H9 (cell line): ENCODE measurements around the gene TUFT1. TPM values are rescaled to one million over a fixed set of nuclear protein-coding genes. Genes with fewer than 3 reads are reported as not detected.

Experiments used
- DNase-seq: peaks from one replicate; pipeline ENCODE4 v3.0.0-alpha.2; 2017
- H2AFZ ChIP-seq: one replicate; pipeline ENCODE4 v1.6.1; 2013; ENCODE audit warnings: mild to moderate bottlenecking, low read length, control low read depth, moderate library complexity
- H2AK5ac ChIP-seq: 2 replicates; pipeline ENCODE4 v1.6.1; 2013; ENCODE audit warnings: low read length, control low read depth, mixed read lengths; ENCODE audit not compliant: insufficient read length
- H2BK120ac ChIP-seq: one replicate; pipeline ENCODE4 v1.6.1; 2013; ENCODE audit warnings: low read depth, mild to moderate bottlenecking, low read length, control low read depth, inconsistent platforms; ENCODE audit not compliant: poor library complexity, severe bottlenecking
- H2BK12ac ChIP-seq: 2 replicates; pipeline ENCODE4 v1.6.1; 2013; ENCODE audit warnings: low read length, control low read depth, mixed read lengths, low read depth; ENCODE audit not compliant: insufficient read length
- H2BK15ac ChIP-seq: 2 replicates; pipeline ENCODE4 v1.6.1; 2013; ENCODE audit warnings: low read depth, low read length, control low read depth
- H2BK20ac ChIP-seq: one replicate; pipeline ENCODE4 v1.6.1; 2013; ENCODE audit warnings: low read depth, mild to moderate bottlenecking, low read length, control low read depth, inconsistent platforms; ENCODE audit not compliant: poor library complexity, severe bottlenecking
- H2BK5ac ChIP-seq: 2 replicates; pipeline ENCODE4 v1.6.1; 2013; ENCODE audit warnings: low read length, control low read depth, mixed read lengths; ENCODE audit not compliant: insufficient read length
- H3K14ac ChIP-seq: 2 replicates; pipeline ENCODE4 v1.6.1; 2013; ENCODE audit warnings: low read length, control low read depth; ENCODE audit not compliant: insufficient read depth
- H3K18ac ChIP-seq: 2 replicates; pipeline ENCODE4 v1.6.1; 2013; ENCODE audit warnings: low read depth, mild to moderate bottlenecking, mixed read lengths, low read length, control low read depth; ENCODE audit not compliant: insufficient read length
- H3K23ac ChIP-seq: 2 replicates; pipeline ENCODE4 v1.6.1; 2013; ENCODE audit warnings: low read length, control low read depth, mixed read lengths, low read depth; ENCODE audit not compliant: insufficient read length
- H3K23me2 ChIP-seq: 2 replicates; pipeline ENCODE4 v1.6.1; 2013; ENCODE audit warnings: low read depth, mild to moderate bottlenecking, mixed read lengths, low read length, control low read depth; ENCODE audit not compliant: insufficient read length, poor library complexity, severe bottlenecking
- H3K27ac ChIP-seq: 2 replicates; pipeline ENCODE4 v1.5.1; 2013; ENCODE audit warnings: low read length, control low read depth, mixed read lengths, low read depth; ENCODE audit not compliant: insufficient read length
- H3K27me3 ChIP-seq: 2 replicates; pipeline ENCODE4 v1.6.1; 2013; ENCODE audit warnings: low read length, control low read depth, inconsistent platforms; ENCODE audit not compliant: insufficient read depth
- H3K4ac ChIP-seq: 2 replicates; pipeline ENCODE4 v1.6.1; 2013; ENCODE audit warnings: low read depth, mild to moderate bottlenecking, control low read depth, inconsistent platforms, low read length, moderate library complexity
- H3K4me1 ChIP-seq: 2 replicates; pipeline ENCODE4 v1.6.1; 2013; ENCODE audit warnings: low read length, control low read depth, inconsistent platforms; ENCODE audit not compliant: insufficient read depth
- H3K4me2 ChIP-seq: 2 replicates; pipeline ENCODE4 v1.6.1; 2013; ENCODE audit warnings: low read length, control low read depth, mixed read lengths; ENCODE audit not compliant: insufficient read length, insufficient read depth
- H3K56ac ChIP-seq: 2 replicates; pipeline ENCODE4 v1.6.1; 2013; ENCODE audit warnings: low read depth, mild to moderate bottlenecking, mixed read lengths, low read length, control low read depth; ENCODE audit not compliant: insufficient read length
- H3K79me1 ChIP-seq: 2 replicates; pipeline ENCODE4 v1.6.1; 2013; ENCODE audit warnings: low read depth, mild to moderate bottlenecking, moderate library complexity, low read length, control low read depth, inconsistent platforms; ENCODE audit not compliant: insufficient read depth, poor library complexity, severe bottlenecking
- H3K79me2 ChIP-seq: 2 replicates; pipeline ENCODE4 v1.6.1; 2013; ENCODE audit warnings: low read length, control low read depth, inconsistent platforms; ENCODE audit not compliant: insufficient read depth
- H3K9ac ChIP-seq: 2 replicates; pipeline ENCODE4 v1.6.1; 2013; ENCODE audit warnings: low read length, control low read depth, mixed read lengths; ENCODE audit not compliant: insufficient read length; ENCODE audit errors: extremely low read depth
- H3K9me3 ChIP-seq: one replicate; pipeline ENCODE4 v1.6.1; 2013; ENCODE audit warnings: low read depth, low read length, inconsistent platforms; ENCODE audit not compliant: control insufficient read depth
- H3T11ph ChIP-seq: one replicate; pipeline ENCODE4 v1.6.1; 2013; ENCODE audit warnings: mild to moderate bottlenecking, low read length, control low read depth, inconsistent platforms
- H4K20me1 ChIP-seq: one replicate; pipeline ENCODE4 v1.6.1; 2013; ENCODE audit not compliant: control insufficient read depth, insufficient read length, insufficient read depth
- H4K5ac ChIP-seq: 2 replicates; pipeline ENCODE4 v1.6.1; 2013; ENCODE audit warnings: low read depth, mild to moderate bottlenecking, mixed read lengths, low read length, control low read depth; ENCODE audit not compliant: insufficient read length
- H4K8ac ChIP-seq: replicated peaks from 2 replicates; pipeline ENCODE4 v1.6.1; 2013; ENCODE audit warnings: low read length, control low read depth, mixed read lengths, low read depth; ENCODE audit not compliant: insufficient read length
- H4K91ac ChIP-seq: 2 replicates; pipeline ENCODE4 v1.6.1; 2013; ENCODE audit warnings: low read depth, mild to moderate bottlenecking, moderate library complexity, mixed read lengths, low read length, control low read depth; ENCODE audit not compliant: insufficient read length
- H3K27ac Mint-ChIP-seq, 3 experiments: 2 replicates in 2 of 3; 3 replicates in 1 of 3; pipeline ENCODE4 v1.8.0; 2020 to 2021; ENCODE audit warnings: mixed read lengths in 3 of 3, mild to moderate bottlenecking in 1 of 3, moderate library complexity in 1 of 3
- H3K27me3 Mint-ChIP-seq: 2 replicates; pipeline ENCODE4 v1.8.0; 2021; ENCODE audit warnings: low read depth, mild to moderate bottlenecking, moderate library complexity, mixed read lengths
- H3K36me3 Mint-ChIP-seq, 3 experiments: 2 replicates in 2 of 3; 3 replicates in 1 of 3; pipeline ENCODE4 v1.8.0; 2020 to 2021; ENCODE audit warnings: low read depth in 3 of 3, mixed read lengths in 3 of 3; ENCODE audit not compliant: insufficient read depth in 1 of 3
- H3K4me1 Mint-ChIP-seq, 2 experiments: 2 replicates each; pipeline ENCODE4 v1.8.0; 2020; ENCODE audit warnings: mixed read lengths in 2 of 2
- H3K4me3 Mint-ChIP-seq, 2 experiments: 2 replicates in 1 of 2; 3 replicates in 1 of 2; pipeline ENCODE4 v1.8.0; 2020 to 2021; ENCODE audit warnings: mild to moderate bottlenecking in 2 of 2, mixed read lengths in 2 of 2, moderate library complexity in 1 of 2
- H3K9me3 Mint-ChIP-seq, 2 experiments: 2 replicates in 1 of 2; 3 replicates in 1 of 2; pipeline ENCODE4 v1.8.0; 2020; ENCODE audit warnings: mild to moderate bottlenecking in 2 of 2, mixed read lengths in 2 of 2, moderate library complexity in 1 of 2
- CTCF ChIP-seq: fragments of 200-600 bp; sonication (generic); conservative IDR thresholded peaks from 3 replicates; pipeline ENCODE4 v1.8.0; 2021; ENCODE audit warnings: antibody characterized with exemption, mild to moderate bottlenecking
- WGBS: extraction: QIAGEN DNeasy Blood & Tissue Kit; methylation state at CpG from one replicate; pipeline ENCODE4 v1.1.7; 2013; ENCODE audit warnings: missing lambda C conversion rate, low lambda C conversion rate, mixed read lengths; ENCODE audit not compliant: insufficient read length; ENCODE audit errors: extremely low coverage; 5-methylcytosine and 5-hydroxymethylcytosine counted together
- total RNA-seq: library from RNA; stranded (reverse); gene quantifications from 2 replicates; pipeline ENCODE4 v1.2.1, GENCODE V29; 2021

TUFT1 gene
- total RNA-seq, 1 experiment from 2014 or later: 6.2 TPM

- H2BK5ac ChIP-seq: no peak overlapping the region
- no peak overlapping the region for H2AFZ ChIP-seq
- Mint-ChIP-seq H3K9me3 (no peaks in the 10 kb centered on the region), H3K27ac (peak overlapping the region; percentile 97), H3K27me3 (no peaks in the 10 kb centered on the region), H3K4me3 (peak overlapping the region; percentile 89 to 91), H3K4me1 (peaks cover 48 to 55% of the 10 kb centered on the region in 2 experiments), H3K36me3 (peaks cover 0 to 5% (median 4%) of the 10 kb centered on the region in 3 experiments; a peak in 6 of 7 replicates)
- H3K79me1 ChIP-seq: no peaks in the 10 kb centered on the region
- H3K56ac ChIP-seq: no peak overlapping the region
- no peak overlapping the region for H3K4ac ChIP-seq
- H2BK15ac ChIP-seq: no peak overlapping the region
- H3T11ph ChIP-seq: no peak overlapping the region
- peak overlapping the region; percentile 1; the same call in 1 of the 2 replicates for H3K14ac ChIP-seq
- peak overlapping the region; percentile 76 for H3K4me2 ChIP-seq
- no peak overlapping the region for H4K91ac ChIP-seq
- H2BK20ac ChIP-seq: no peak overlapping the region
- TF ChIP-seq CTCF: no peak
- peak; percentile 46 for DNase-seq
- H4K8ac ChIP-seq: no peak overlapping the region
- peak overlapping the region; percentile 36 for H3K27ac ChIP-seq
- no peak overlapping the region for H2BK120ac ChIP-seq
- H4K5ac ChIP-seq: no peak overlapping the region
- H3K4me1 ChIP-seq: peaks cover 15% of the 10 kb centered on the region; the same call in 1 of the 2 replicates
- no peaks in the 10 kb centered on the region for H3K79me2 ChIP-seq
- H3K27me3 ChIP-seq: no peaks in the 10 kb centered on the region
- no peak overlapping the region for H3K9ac ChIP-seq
- no peak overlapping the region for H2BK12ac ChIP-seq
- no peak overlapping the region for H3K23ac ChIP-seq
- WGBS: no CpG with 5 or more reads among the region's 6 CpGs
- H3K9me3 ChIP-seq: no peaks in the 10 kb centered on the region
- H2AK5ac ChIP-seq: no peak overlapping the region
- no peaks in the 10 kb centered on the region for H4K20me1 ChIP-seq
- peaks cover 21% of the 10 kb centered on the region for H3K23me2 ChIP-seq
- no peak overlapping the region for H3K18ac ChIP-seq
Observed at GRCh38 chr1:151513626-151514121, 26.4 kb upstream of the TUFT1 start.
